Middle frontal gyrus (tissue), 1 donor: Measurements from ENCODE around the gene ARID1B.

ENCODE experiments used
- DNase-seq: peaks from one replicate; pipeline ENCODE4 v3.0.0-alpha.2; 2015; ENCODE audit warnings: low spot score; ENCODE audit errors: extremely low spot score

The ARID1B gene

GRCh38 chr6:157045831-157046454 lies 268.8 kb downstream of the ARID1B start:
- no peak for DNase-seq

- no peak for DNase-seq
These were observed 269.6 kb downstream of the ARID1B start for GRCh38 chr6:157046776-157047175.

GRCh38 chr6:157047328-157047727 lies 270.1 kb downstream of the ARID1B start:
- DNase-seq = no peak

GRCh38 chr6:157047951-157048350 lies 270.8 kb downstream of the ARID1B start:
- no peak for DNase-seq

GRCh38 chr6:157049133-157049532 lies 272.0 kb downstream of the ARID1B start:
- no peak for DNase-seq

GRCh38 chr6:157050537-157051265 lies 273.5 kb downstream of the ARID1B start:
- DNase-seq = no peak

- DNase-seq = no peak
These were observed 277.4 kb downstream of the ARID1B start for GRCh38 chr6:157054531-157054979.

- no peak for DNase-seq
These were observed 278.7 kb downstream of the ARID1B start for GRCh38 chr6:157055863-157056262.

- no peak for DNase-seq
These were observed 279.1 kb downstream of the ARID1B start for GRCh38 chr6:157056275-157056674.

GRCh38 chr6:157058574-157058973 lies 281.4 kb downstream of the ARID1B start:
- no peak for DNase-seq

- no peak for DNase-seq
These were observed 282.6 kb downstream of the ARID1B start for GRCh38 chr6:157059781-157060180.

GRCh38 chr6:157060440-157060952 lies 283.3 kb downstream of the ARID1B start:
- no peak for DNase-seq

- DNase-seq = no peak
These were observed 284.8 kb downstream of the ARID1B start for GRCh38 chr6:157061770-157062594.

GRCh38 chr6:157063176-157063905 lies 286.2 kb downstream of the ARID1B start:
- DNase-seq = no peak

GRCh38 chr6:157063923-157064322 lies 286.7 kb downstream of the ARID1B start:
- DNase-seq = no peak

GRCh38 chr6:157064502-157064901 lies 287.3 kb downstream of the ARID1B start:
- no peak for DNase-seq

- no peak for DNase-seq
These were observed 288.2 kb downstream of the ARID1B start for GRCh38 chr6:157065366-157065765.

- no peak for DNase-seq
These were observed 289.8 kb downstream of the ARID1B start for GRCh38 chr6:157066781-157067491.

- no peak for DNase-seq
These were observed 290.3 kb downstream of the ARID1B start for GRCh38 chr6:157067507-157067906.

- no peak for DNase-seq
These were observed 291.6 kb downstream of the ARID1B start for GRCh38 chr6:157068691-157069324.
